Anterior cingulate cortex (tissue), 58 donors: Measurements from ENCODE around the gene MCM7.

Experiments used
- DNase-seq, 58 donors: peaks; one replicate each; lab custom pipeline; 2025; lab: John Stamatoyannopoulos, UW

The MCM7 gene

DNA sequence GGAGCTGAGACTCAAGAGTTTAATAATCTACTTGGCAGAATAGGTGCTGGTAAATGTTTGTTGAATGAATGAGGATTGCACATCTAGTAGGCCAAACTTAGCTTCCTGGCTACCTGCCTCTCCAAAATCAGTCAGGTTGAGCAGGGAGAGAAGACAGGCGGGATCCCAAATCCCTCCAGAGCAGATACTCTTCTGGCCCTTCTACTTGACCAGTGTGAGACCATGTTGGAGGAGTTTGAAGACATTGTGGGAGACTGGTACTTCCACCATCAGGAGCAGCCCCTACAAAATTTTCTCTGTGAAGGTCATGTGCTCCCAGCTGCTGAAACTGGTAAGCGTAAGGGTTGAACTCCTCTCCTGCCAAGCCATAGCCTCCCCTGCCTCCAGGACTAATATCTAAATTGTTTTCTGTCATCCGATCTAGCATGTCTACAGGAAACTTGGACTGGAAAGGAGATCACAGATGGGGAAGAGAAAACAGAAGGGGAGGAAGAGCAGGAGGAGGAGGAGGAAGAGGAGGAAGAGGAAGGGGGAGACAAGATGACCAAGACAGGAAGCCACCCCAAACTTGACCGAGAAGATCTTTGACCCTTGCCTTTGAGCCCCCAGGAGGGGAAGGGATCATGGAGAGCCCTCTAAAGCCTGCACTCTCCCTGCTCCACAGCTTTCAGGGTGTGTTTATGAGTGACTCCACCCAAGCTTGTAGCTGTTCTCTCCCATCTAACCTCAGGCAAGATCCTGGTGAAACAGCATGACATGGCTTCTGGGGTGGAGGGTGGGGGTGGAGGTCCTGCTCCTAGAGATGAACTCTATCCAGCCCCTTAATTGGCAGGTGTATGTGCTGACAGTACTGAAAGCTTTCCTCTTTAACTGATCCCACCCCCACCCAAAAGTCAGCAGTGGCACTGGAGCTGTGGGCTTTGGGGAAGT lies 23.4 kb upstream of the MCM7 start:
- no peak for DNase-seq

GRCh38 chr7:100122568-100122967 lies 21.4 kb upstream of the MCM7 start:
- no peak for DNase-seq

DNA sequence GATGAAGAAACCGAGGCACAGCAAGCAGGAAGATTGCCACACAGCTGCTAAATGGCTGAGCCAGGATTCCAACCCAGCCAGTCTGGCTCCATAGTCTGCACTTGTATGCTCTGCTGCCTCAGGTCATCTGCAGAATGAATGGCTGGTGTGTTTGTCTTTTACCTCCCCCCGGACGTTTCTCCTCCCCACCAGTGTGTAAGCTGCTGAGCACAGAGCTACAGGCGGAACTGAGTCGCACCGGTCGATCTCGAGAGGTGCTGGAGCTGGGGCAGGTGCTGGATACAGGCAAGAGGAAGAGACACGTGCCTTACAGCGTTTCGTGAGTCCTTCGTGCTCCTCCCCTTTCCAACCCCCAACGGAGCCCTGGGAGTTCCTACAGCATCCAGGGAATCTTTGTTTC lies 20.9 kb upstream of the MCM7 start:
- no peak for DNase-seq

DNA sequence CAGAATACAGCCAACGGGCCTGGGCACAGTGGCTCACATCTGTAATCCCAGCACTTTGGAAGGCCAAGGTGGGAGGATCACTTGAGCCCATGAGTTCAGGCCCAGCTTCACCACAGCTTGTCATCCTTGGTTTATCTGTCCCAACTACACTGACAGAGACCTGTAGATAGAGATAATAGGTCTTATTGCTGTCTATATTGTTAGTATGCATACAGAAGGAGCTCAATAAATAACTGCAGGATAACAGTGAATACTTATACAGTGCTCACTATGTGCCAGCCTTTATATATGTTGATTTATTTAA lies 19.5 kb upstream of the MCM7 start:
- DNase-seq: no peak

DNA sequence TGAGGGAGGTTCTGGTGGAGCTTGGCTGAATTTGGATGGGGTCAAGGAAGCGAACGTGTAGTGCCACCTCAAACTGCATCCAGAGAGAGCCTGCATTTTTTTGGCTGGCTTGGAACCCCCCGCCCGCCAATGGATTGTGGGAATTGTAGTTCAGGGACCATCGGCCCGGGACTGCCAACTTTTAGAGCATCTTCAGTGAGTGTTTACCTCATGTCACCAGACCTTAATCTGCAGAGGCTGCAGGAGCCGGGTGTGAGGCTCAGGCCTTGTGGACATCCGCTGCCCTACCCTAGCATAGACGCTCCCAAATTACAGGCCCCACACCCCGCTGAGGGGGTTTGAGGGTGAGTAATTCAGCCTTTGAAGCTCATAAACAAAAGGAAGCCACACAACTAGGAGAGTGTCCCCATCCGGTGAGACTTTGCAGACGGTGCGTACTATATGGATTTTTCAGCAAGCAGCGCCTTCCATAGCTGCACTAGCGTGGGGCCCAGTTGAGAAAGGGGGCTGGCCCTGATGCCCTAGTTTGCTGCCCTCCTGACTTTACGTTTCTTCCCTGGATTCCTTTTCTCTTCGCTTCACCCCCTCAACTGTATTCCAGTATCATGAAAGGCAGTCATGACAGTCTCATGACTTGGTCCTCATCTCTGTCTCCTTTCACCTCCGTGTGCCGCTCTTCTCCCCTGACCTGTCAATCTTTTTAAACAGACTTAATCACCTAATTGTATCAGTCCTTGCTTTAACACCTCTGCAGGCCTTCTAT lies 19.0 kb upstream of the MCM7 start:
- peak in 55 of 58 donors; percentile 50 to 88 (median 74) for DNase-seq

DNA sequence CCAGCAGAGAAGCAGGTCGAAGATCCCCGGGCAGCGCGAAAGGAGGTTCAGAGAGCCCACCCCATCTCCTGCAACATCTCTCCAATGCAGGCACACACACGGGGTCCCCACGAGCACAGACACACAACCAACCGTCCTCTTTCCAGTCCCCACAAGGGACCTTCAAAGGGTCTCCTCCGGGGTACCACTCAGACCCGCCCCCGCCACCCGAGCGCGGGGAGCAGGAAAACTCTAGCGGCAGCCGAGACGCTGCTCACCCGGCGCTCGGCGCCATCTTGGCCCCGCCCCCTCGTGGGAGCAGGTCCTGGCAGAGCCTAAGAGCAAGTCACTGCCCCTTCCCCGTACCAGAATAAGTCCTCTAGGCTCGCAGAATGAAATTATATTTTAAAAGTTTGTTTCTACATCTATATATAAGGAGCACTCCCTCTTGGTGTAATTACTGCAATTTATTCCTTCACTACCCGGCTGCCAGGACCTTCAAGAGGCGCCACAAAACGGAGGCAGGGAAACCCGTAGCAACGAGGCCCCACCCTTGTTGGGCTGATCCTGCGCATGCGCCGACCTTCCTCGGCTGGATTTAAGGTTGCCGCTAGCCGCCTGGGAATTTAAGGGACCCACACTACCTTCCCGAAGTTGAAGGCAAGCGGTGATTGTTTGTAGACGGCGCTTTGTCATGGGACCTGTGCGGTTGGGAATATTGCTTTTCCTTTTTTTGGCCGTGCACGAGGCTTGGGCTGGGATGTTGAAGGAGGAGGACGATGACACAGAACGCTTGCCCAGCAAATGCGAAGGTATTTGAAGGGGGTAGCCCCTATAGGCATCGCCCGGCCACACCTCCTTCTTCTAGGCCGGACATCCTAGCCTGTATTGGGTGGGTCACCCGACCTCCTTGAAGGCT lies 18.1 kb upstream of the MCM7 start, which contains the start of the genes CNPY4 and TAF6:
Gene CNPY4, plus strand, starts transcription at position 563 of the 898 bp plus-strand sequence. Its CDS starts 111 bp downstream, at position 674.
Gene TAF6, minus strand, starts transcription at position 287 of the 898 bp plus-strand sequence. CDS start 5,149 bp downstream, outside the sequence.
- peak; percentile 69 to 96 (median 90) for DNase-seq

- no peak for DNase-seq
Measured at GRCh38 chr7:100118388-100119071, 17.3 kb upstream of the MCM7 start.

- DNase-seq: no peak
Measured at GRCh38 chr7:100115026-100115425, 13.8 kb upstream of the MCM7 start.

GRCh38 chr7:100111914-100112313 lies 10.7 kb upstream of the MCM7 start:
- DNase-seq: no peak

DNA sequence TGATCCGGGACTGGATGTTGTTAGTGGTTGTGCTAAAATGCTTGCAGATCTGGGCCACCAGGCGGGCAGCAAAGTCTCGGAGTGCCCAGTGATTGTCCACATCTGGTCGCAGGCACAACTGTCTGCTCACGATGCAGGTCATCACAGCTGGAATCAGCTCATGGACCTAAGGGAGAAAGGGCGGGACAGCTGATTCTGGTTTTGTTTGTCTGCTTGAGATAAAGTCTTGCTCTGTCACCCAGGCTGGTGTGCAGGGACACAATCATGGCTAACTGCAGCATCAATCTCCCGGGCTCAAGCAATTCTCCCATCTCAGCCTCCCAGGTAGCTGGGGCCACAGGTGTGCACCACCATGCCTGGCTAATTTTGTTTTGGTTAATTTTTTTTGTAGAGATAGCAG lies 10.0 kb upstream of the MCM7 start:
- no peak for DNase-seq

DNA sequence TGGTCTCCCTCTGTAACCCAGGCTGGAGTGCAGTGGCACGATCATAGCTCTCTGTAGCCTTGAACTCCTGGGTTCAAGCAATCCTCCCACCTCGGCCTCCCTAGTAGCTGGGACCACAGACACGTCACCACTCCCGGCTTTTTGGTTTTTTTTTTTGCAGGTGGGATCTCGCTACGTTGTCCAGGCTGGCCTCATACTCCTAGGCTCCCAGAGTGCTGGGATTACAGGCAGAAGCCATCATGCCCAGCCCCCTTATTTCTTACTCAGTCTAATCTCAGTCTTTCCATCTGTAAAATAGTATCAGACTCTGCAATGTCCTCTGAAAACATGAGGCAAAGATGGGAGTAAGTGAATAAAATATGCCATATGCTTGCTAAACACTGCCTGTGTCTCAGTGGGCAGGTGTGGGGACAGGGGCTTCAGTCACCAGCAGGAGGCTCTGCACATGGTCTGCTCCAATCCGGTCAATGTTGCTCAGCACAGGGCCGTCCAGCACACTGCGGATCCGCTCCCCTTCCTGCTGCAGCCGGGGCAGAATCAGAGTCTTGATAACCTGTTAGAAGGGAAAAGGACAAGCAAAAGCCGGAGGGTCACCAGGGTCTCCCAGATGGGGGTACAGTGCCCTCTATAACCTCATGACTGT lies 8.4 kb upstream of the MCM7 start:
- DNase-seq: no peak

DNA sequence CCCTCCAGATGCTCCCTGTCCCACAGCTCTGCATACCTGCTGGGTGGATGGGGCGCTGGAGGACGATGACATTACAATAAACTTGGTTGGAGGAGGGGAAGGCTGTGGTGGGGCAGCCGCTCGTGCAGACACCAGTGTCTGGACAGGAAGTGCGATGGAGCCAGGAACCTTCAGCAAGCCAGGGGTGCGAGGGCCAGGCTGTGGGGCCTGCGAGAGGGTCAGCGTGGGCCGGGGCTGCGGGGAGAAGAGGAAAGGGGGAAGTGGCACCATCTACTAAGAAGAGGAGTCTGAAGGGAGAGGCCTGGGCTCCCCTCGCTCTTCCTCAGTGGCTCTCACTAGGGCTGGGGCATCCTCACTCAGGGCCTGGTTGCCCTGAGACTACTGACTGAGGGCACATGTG lies 6.7 kb upstream of the MCM7 start:
- no peak for DNase-seq

GRCh38 chr7:100107125-100107737 lies 6.0 kb upstream of the MCM7 start:
- DNase-seq: peak in 3 of 58 donors; percentile 9 to 10 (median 10)

DNA sequence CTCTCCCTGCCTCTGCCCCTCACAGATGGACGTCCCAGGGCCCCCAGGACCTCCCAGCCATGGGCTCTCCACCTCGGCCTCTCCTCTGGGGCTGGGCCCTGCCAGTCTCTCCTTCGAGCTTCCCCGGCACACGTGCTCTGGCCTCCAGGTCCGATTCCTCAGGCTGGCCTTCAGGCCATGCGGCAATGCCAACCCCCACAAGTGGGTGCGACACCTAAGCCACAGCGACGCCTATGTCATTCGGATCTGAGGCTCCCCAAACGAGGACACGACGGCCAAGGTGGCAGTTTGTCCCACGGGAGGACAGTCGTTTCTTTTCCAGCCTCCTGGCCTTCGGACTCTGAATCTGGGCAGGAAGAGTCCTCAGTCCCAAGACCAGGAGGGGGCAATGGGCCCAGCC lies 5.4 kb upstream of the MCM7 start:
- no peak for DNase-seq

- no peak for DNase-seq
Measured at GRCh38 chr7:100105534-100105933, 4.3 kb upstream of the MCM7 start.

GRCh38 chr7:100102950-100103840 lies 2.0 kb upstream of the MCM7 start:
- no peak for DNase-seq

DNA sequence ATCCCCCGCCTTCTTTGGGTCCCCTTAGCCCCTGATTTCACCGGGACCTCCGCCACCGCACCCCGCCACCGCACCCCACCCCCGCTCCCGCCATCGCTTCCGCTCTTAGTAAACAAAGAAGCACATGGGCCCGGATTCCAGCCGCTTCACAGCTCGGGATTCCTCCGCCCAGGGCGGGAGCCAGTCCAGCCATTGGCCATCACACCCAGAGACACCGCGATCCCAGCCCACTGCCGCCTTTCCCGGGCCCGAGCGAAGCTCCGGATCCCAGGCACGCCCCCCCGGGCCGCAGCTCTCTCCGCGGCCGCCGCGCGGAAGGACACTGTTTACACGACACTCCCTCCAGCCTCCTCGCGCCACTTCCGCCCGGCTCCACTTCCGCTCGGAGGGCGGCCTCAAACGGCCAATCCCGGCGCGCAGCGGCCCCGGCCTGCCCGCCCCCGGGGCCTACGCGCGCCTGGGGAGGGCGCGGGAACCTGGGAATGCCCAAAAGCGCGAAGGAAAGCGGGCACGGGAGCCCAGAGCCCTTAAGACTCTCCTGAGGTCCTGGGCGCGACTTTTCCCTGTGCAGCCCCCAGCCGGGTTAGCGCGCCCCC lies 679 bp downstream of the MCM7 start:
- peak; percentile 49 to 93 (median 86) for DNase-seq
